Left hindlimb (tissue), 1 donor: ENCODE data around the gene FMN1.
A peak's percentile ranks its signal among the peaks of the same experiment; 100 is the strongest.

ENCODE experiments used
- DNase-seq: peaks from one replicate; pipeline ENCODE4 v3.0.0-alpha.2; 2018

FMN1 gene

GRCh38 chr15:33009026-33009425, 185.5 kb downstream of the FMN1 start:
- no peak for DNase-seq

- no peak for DNase-seq
These were observed 186.1 kb downstream of the FMN1 start for GRCh38 chr15:33008284-33008995.

DNA sequence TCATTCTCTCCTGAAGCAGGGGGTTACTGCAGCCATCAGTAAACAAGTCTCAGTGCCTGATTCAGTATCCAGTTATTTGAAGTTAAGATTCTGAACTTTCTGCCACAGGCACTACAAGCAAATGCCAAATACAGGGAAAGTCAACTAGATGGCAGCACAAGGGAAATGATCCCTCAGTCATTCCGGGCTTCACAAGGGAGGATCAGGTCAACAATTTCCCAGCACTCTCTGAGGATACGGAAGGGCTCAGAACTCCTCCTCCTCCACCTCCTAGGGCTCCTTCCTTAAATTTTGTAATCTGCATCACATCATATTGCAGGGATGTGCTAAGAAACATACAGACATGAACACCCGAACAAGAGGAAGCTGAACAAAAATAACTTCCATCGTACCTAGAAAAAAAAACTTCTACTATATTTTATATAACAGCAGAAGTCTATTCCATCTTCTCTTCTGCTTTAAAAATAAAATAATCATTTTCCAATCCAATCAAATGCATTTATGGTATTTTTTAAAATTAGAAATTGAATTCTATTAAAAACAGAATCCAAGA, 187.1 kb downstream of the FMN1 start:
- no peak for DNase-seq

- no peak for DNase-seq
These were observed 188.9 kb downstream of the FMN1 start for GRCh38 chr15:33005582-33005981.

- no peak for DNase-seq
These were observed 192.6 kb downstream of the FMN1 start for GRCh38 chr15:33001926-33002325.

DNA sequence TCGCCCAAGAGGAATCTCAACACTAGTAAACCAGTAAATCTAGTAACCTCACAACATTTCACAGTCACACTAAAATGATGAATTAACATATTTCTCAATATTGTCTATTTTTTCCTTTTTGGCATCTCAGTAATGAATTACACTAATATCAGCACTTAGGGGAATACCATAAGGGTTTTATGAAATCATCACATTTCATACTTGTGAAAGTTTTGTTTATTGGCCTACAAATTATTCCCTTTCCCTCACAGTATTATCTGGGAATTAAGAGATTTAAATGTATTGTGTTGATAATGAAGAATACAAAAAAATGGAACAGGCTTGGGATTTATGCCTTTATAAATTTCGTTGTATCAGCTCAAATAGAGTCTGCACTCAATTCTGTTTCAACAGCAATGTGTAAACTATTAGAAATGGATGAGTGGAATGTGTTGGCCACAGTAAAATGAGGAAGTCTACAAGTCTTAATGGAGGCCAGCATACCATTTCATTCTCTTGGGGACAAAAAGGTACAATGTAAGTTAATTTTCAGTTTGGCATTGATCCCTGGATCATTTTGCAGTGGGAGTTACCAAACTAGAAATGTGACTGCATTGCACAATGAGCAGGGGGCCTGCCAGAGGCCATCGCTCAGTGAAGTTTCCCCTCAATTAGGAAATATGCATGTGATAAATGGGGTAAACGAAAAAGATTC, 195.4 kb downstream of the FMN1 start:
- peak; percentile 38 for DNase-seq

- DNase-seq, result no peak
These were observed 196.3 kb downstream of the FMN1 start for GRCh38 chr15:32998182-32998581.

- no peak for DNase-seq
These were observed 199.6 kb downstream of the FMN1 start for GRCh38 chr15:32994810-32995424.

DNA sequence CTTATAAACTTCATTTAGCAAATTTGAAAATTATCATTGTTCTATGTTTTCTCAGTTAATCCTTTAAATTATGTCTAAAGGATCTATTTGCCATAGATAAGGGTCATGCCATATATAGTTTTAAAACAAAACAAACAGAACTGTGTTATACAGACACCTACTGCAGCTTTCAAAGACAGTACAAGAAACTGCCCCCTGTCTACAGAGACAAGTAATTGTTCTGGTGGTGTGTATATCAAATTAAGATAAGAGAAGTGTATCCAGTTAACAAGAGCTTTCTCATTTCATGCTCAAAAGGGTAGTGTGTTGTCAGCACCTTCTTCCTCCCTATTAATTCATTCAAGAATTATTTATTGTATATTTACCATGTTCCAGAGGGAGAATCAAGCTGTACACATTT, 201.2 kb downstream of the FMN1 start:
- no peak for DNase-seq

GRCh38 chr15:32991619-32992111, 202.8 kb downstream of the FMN1 start:
- no peak for DNase-seq

GRCh38 chr15:32990071-32990470, 204.4 kb downstream of the FMN1 start:
- no peak for DNase-seq

DNA sequence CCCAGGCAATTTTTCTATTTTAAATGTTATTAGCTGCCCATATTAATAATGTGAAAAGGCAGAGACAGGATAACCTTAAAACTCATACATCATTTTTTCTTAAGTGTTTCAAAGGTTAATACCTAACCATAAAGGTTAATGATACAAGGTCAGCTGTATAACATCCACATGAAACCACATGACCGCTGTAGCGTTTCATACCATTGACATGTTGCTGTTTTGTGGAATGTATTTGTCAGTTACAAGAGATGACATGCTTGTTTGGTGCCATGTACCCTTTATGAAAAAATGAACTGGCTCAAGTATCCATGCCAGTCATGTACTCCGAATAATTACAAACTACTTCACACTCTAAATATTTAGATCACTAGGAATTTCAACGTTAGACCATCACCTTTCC, 207.4 kb downstream of the FMN1 start:
- DNase-seq, result no peak

- no peak for DNase-seq
These were observed 208.4 kb downstream of the FMN1 start for GRCh38 chr15:32986147-32986546.

- DNase-seq, result no peak
These were observed 210.8 kb downstream of the FMN1 start for GRCh38 chr15:32983679-32984078.

GRCh38 chr15:32982001-32982400, 212.5 kb downstream of the FMN1 start:
- DNase-seq, result no peak

GRCh38 chr15:32981536-32981935, 213.0 kb downstream of the FMN1 start:
- DNase-seq, result no peak

GRCh38 chr15:32979710-32980109, 214.8 kb downstream of the FMN1 start:
- DNase-seq, result no peak

- DNase-seq, result no peak
These were observed 217.0 kb downstream of the FMN1 start for GRCh38 chr15:32977506-32977905.

- DNase-seq, result no peak
These were observed 219.8 kb downstream of the FMN1 start for GRCh38 chr15:32974691-32975090.

DNA sequence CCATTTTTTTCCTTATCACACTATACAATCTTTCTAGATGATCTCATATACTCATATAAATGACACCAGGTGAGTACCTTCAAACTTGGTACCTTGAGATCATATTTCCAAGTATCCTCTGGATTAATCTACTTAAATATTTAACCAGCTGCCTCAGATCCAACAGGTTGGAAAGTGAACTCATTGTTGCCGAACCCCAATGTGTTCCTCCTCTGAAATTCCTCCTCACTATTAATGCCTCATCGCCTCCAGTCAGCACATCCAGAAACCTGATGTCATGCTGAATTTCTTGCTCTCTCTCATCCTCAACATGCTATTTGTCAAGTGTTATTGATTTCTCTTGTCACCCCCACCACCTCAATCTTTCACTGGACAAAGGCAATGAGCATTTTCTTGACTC, 221.8 kb downstream of the FMN1 start:
- no peak for DNase-seq

- no peak for DNase-seq
These were observed 223.7 kb downstream of the FMN1 start for GRCh38 chr15:32970847-32971246.

DNA sequence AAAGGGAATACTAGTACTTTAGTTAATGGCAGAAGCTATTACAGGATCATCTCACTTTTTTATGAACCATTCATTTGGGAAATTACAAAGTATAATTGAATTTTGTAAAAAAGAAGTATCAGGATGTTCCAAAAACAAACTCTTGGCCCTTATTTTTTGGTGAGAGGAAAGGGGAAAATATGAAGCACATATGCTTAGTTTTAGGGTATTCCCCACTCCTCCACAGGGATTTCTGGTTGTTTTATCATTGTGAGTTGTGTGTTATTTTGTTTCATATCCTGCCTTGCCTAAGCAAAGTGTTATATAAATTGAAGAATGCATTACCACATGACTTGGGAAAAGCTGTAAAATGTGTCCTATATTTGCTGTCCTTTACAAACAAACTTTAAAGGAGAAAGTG, 227.0 kb downstream of the FMN1 start:
- DNase-seq, result no peak

GRCh38 chr15:32966512-32966911, 228.0 kb downstream of the FMN1 start:
- DNase-seq, result no peak

DNA sequence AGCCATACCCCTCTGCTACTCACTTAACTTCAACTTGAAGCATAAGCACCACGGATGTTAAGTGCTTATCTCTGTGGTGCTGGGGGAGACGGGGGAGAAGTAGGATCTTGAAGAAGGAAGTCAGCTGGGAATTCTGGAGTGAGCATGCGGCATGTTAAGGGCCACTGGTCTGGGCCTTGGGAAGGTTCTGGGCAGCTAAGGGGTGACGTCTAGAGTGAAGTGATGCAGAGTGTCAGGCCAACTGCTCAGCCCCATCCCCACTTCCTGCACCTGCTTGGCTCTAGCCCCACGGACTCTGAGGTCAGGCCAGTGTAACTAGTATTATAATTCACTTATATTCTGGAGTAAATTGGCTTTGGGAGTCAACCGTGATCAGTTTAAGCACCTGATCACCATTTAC, 228.6 kb downstream of the FMN1 start:
- DNase-seq, result no peak
